ENCODE measurements around the gene GPRC5A. TPM values are rescaled to one million over a fixed set of nuclear protein-coding genes. Genes with fewer than 3 reads are reported as not detected.

Gene GPRC5A
- total RNA-seq, 1 donor from 2014 or later, result 28.7 TPM

- DNase-seq (ENCODE audit: low read depth), result no peak
- H3K36me3 ChIP-seq (ENCODE audit: control insufficient read depth, insufficient read depth, low read length), result no peaks in the 10 kb centered on the region
- H3K27me3 ChIP-seq (ENCODE audit: control insufficient read depth, insufficient read depth, low read length), result no peaks in the 10 kb centered on the region
- no peak overlapping the region for H3K4me3 ChIP-seq (ENCODE audit: low read depth, low read length)
- no peak for TF ChIP-seq CTCF (IDR thresholded peaks at IDR 0.05; ENCODE audit: insufficient read depth, low read length, poor library complexity, severe bottlenecking)
These were observed 50.3 kb downstream of the GPRC5A start for GRCh38 chr12:12941450-12942350.

- no peak for TF ChIP-seq CTCF (IDR thresholded peaks at IDR 0.05; ENCODE audit: insufficient read depth, low read length, poor library complexity, severe bottlenecking)
- Histone ChIP-seq H3K4me3 (ENCODE audit: low read depth, low read length) (no peak overlapping the region), H3K27me3 (ENCODE audit: control insufficient read depth, insufficient read depth, low read length) (no peaks in the 10 kb centered on the region), H3K36me3 (ENCODE audit: control insufficient read depth, insufficient read depth, low read length) (no peaks in the 10 kb centered on the region)
- no peak for DNase-seq (ENCODE audit: low read depth)
These were observed 52.4 kb downstream of the GPRC5A start for GRCh38 chr12:12943586-12944260.

- TF ChIP-seq CTCF (IDR thresholded peaks at IDR 0.05; ENCODE audit: insufficient read depth, low read length, poor library complexity, severe bottlenecking), result no peak
- no peaks in the 10 kb centered on the region for H3K27me3 ChIP-seq (ENCODE audit: control insufficient read depth, insufficient read depth, low read length)
- no peak overlapping the region for H3K4me3 ChIP-seq (ENCODE audit: low read depth, low read length)
- no peaks in the 10 kb centered on the region for H3K36me3 ChIP-seq (ENCODE audit: control insufficient read depth, insufficient read depth, low read length)
- DNase-seq (ENCODE audit: low read depth), result no peak
These were observed 54.2 kb downstream of the GPRC5A start for GRCh38 chr12:12945591-12945990.

GRCh38 chr12:12946686-12947355 lies 55.5 kb downstream of the GPRC5A start:
- Histone ChIP-seq H3K4me3 (ENCODE audit: low read depth, low read length) (no peak overlapping the region), H3K27me3 (ENCODE audit: control insufficient read depth, insufficient read depth, low read length) (no peaks in the 10 kb centered on the region), H3K36me3 (ENCODE audit: control insufficient read depth, insufficient read depth, low read length) (no peaks in the 10 kb centered on the region)
- DNase-seq (ENCODE audit: low read depth), result no peak
- no peak for TF ChIP-seq CTCF (IDR thresholded peaks at IDR 0.05; ENCODE audit: insufficient read depth, low read length, poor library complexity, severe bottlenecking)

GRCh38 chr12:12947902-12948301 lies 56.5 kb downstream of the GPRC5A start:
- no peak for DNase-seq (ENCODE audit: low read depth)
- H3K27me3 ChIP-seq (ENCODE audit: control insufficient read depth, insufficient read depth, low read length), result no peaks in the 10 kb centered on the region
- TF ChIP-seq CTCF (IDR thresholded peaks at IDR 0.05; ENCODE audit: insufficient read depth, low read length, poor library complexity, severe bottlenecking), result no peak
- H3K36me3 ChIP-seq (ENCODE audit: control insufficient read depth, insufficient read depth, low read length), result no peaks in the 10 kb centered on the region
- H3K4me3 ChIP-seq (ENCODE audit: low read depth, low read length), result no peak overlapping the region
